T-cell (primary cell): ENCODE measurements around the gene PTPRM. TPM values are rescaled to one million over a fixed set of nuclear protein-coding genes. Genes with fewer than 3 reads are reported as not detected.

ENCODE experiments used
- ATAC-seq, 4 experiments: fragments of 200-7000 bp in 3 of 4; fragments of 150-1000 bp in 1 of 4; cut with Tn5 transposase; replicated peaks in 1 of 4; 1 replicate in 3 of 4; 2 replicates in 1 of 4; pipeline ENCODE4 v1.10.0; 2021; ENCODE audit warnings: moderate library complexity in 3 of 4, mild to moderate bottlenecking in 2 of 4, moderate number of reproducible peaks in 1 of 4
- CTCF ChIA-PET, 2 donors: fragments of 300-600 bp; sonication (Branson Sonifier 250); formaldehyde crosslinking; loops; one replicate each; lab custom pipeline; 2022; ENCODE audit warnings: antibody characterized with exemption in 2 of 2; lab: Charles Lee
- POLR2A ChIA-PET, 2 donors: fragments of 300-600 bp; sonication (Branson Sonifier 250); formaldehyde crosslinking; loops; one replicate each; lab custom pipeline; 2022; ENCODE audit warnings: antibody characterized with exemption in 2 of 2; lab: Charles Lee
- DNase-seq, 35 experiments: peaks; one replicate each; pipeline versions ENCODE4 v3.0.0 to v3.0.0-alpha.2; 2013 to 2023
- H3K27ac ChIP-seq: one replicate; pipeline ENCODE4 v1.5.1; 2013; ENCODE audit warnings: low read length
- H3K27me3 ChIP-seq, 2 experiments: replicated peaks in 1 of 2; 1 replicate in 1 of 2; 2 replicates in 1 of 2; pipeline versions ENCODE4 v1.6.1 to v1.7.0; 2013; ENCODE audit warnings: low read length in 1 of 2, mixed read lengths in 1 of 2; ENCODE audit not compliant: control insufficient read depth in 2 of 2, insufficient read depth in 2 of 2; ENCODE audit errors: extremely low read depth in 1 of 2
- H3K36me3 ChIP-seq, 2 donors: 1 replicate in 1 of 2; 2 replicates in 1 of 2; pipeline versions ENCODE4 v1.6.1 to v1.7.0; 2013; ENCODE audit warnings: low read length in 1 of 2; ENCODE audit not compliant: control insufficient read depth in 2 of 2, insufficient read depth in 1 of 2; ENCODE audit errors: extremely low read depth in 1 of 2
- H3K4me1 ChIP-seq, 2 experiments: 1 replicate in 1 of 2; 2 replicates in 1 of 2; pipeline versions ENCODE4 v1.6.1 to v1.7.0; 2013; ENCODE audit warnings: low read length in 2 of 2, mixed read lengths in 1 of 2; ENCODE audit not compliant: insufficient read depth in 2 of 2, control insufficient read depth in 1 of 2; ENCODE audit errors: extremely low read depth in 1 of 2
- H3K4me3 ChIP-seq, 2 donors: 1 replicate in 1 of 2; 2 replicates in 1 of 2; pipeline versions ENCODE4 v1.5.1 to v1.7.0; 2013; ENCODE audit warnings: mild to moderate bottlenecking in 2 of 2, low read length in 1 of 2, moderate library complexity in 1 of 2; ENCODE audit not compliant: control insufficient read depth in 1 of 2; ENCODE audit errors: extremely low read depth in 1 of 2
- H3K9me3 ChIP-seq: 2 replicates; pipeline ENCODE4 v1.7.0; 2013
- H3K27ac Mint-ChIP-seq, 2 donors: one replicate each; pipeline ENCODE4 v1.8.0; 2020 to 2021; ENCODE audit warnings: mild to moderate bottlenecking in 2 of 2, mixed read lengths in 2 of 2
- H3K27me3 Mint-ChIP-seq, 2 donors: one replicate each; pipeline ENCODE4 v1.8.0; 2021 to 2022; ENCODE audit warnings: mixed read lengths in 2 of 2
- H3K36me3 Mint-ChIP-seq: one replicate; pipeline ENCODE4 v1.8.0; 2021; ENCODE audit warnings: mixed read lengths
- H3K4me1 Mint-ChIP-seq, 3 donors: one replicate each; pipeline ENCODE4 v1.8.0; 2020 to 2022; ENCODE audit warnings: mixed read lengths in 3 of 3, mild to moderate bottlenecking in 1 of 3
- H3K4me3 Mint-ChIP-seq, 3 donors: one replicate each; pipeline ENCODE4 v1.8.0; 2020 to 2022; ENCODE audit warnings: mild to moderate bottlenecking in 3 of 3, mixed read lengths in 3 of 3, moderate library complexity in 3 of 3
- H3K9me3 Mint-ChIP-seq, 3 donors: one replicate each; pipeline ENCODE4 v1.8.0; 2020 to 2022; ENCODE audit warnings: mixed read lengths in 3 of 3
- WGBS: methylation state at CpG from one replicate; pipeline ENCODE4 v1.1.5; 2013; ENCODE audit warnings: missing lambda C conversion rate; ENCODE audit not compliant: insufficient coverage; 5-methylcytosine and 5-hydroxymethylcytosine counted together
- total RNA-seq, 35 experiments: library from RNA in 6 of 35; stranded (reverse) in 6 of 35; fragments of 120-200 nt in 1 of 35; gene quantifications; one replicate each; pipeline versions ENCODE4 v1.2.1 to v1.2.4 and lab custom pipeline; 2013 to 2026

The PTPRM gene
- total RNA-seq, 5 donors from 2014 or later (not counting 1 experiment from before 2014, with no cell fraction given), result 4.1 to 47.4 (median 7.1) TPM

DNA sequence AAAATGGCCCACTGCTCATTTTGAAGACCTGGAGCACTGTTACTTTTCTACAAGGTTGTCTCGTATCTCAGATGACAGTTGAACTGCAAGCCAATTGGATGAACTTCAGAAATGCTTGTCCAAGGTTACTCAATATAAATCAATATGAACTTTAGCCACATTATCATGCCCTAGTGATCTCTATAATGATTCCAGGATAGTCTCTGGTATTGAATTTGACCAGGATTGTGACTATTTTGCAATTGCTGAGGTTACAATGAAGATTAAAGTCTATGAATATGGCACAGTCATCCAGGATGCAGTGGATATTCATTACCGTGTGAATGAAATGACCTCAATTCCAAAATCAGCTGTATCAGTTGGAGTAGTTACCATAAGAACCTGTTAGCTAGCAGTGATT is 846.1 kb downstream of the PTPRM start:
- ChIA-PET CTCF (no interaction called here), POLR2A (no interaction called here)
- 50% methylated on average over 1 of the region's 2 CpGs for WGBS
- ATAC-seq, result no peak
- Histone ChIP-seq H3K27ac (no peak overlapping the region), H3K9me3 (no peaks in the 10 kb centered on the region), H3K4me1 (no peaks in the 10 kb centered on the region), H3K27me3 (peaks cover 0 to 6% of the 10 kb centered on the region in 2 experiments), H3K4me3 (no peak overlapping the region), H3K36me3 (no peaks in the 10 kb centered on the region)
- no peak for DNase-seq
- no peak overlapping the region for H3K4me3 Mint-ChIP-seq
- no peaks in the 10 kb centered on the region for H3K4me1 Mint-ChIP-seq
- H3K27me3 Mint-ChIP-seq, result peaks cover 2 to 6% of the 10 kb centered on the region in 2 donors
- H3K36me3 Mint-ChIP-seq, result no peaks in the 10 kb centered on the region
- H3K9me3 Mint-ChIP-seq, result peaks cover 20 to 41% (median 27%) of the 10 kb centered on the region in 3 donors
- H3K27ac Mint-ChIP-seq, result no peak overlapping the region

DNA sequence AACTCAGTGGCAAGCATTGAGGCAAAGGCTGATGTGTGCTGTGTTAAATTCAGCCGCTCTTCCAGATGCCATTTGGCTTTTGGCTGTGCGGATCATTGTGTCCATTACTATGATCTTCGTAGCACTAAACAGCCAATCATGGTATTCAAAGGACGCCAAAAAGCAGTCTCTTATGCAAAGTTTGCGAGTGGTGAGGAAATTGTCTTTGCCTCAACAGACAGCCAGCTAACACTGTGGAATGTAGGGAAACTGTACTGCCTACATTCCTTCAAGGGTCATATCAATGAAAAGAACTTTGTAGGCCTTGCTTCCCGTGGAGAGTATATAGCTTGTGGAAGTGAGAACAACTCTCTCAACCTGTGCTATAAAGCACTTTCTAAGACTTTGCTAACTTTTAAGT is 846.6 kb downstream of the PTPRM start:
- H3K27ac Mint-ChIP-seq, result no peak overlapping the region
- H3K36me3 ChIP-seq, result no peaks in the 10 kb centered on the region
- WGBS, result 79% methylated on average over 2 of the region's 6 CpGs
- no peak for ATAC-seq
- peaks cover 20 to 41% (median 27%) of the 10 kb centered on the region in 3 donors for H3K9me3 Mint-ChIP-seq
- H3K27me3 Mint-ChIP-seq, result peaks cover 2 to 6% of the 10 kb centered on the region in 2 donors
- no peak overlapping the region for H3K4me3 Mint-ChIP-seq
- H3K4me1 Mint-ChIP-seq, result no peaks in the 10 kb centered on the region
- H3K27me3 ChIP-seq, result peaks cover 0 to 6% of the 10 kb centered on the region in 2 experiments
- no peaks in the 10 kb centered on the region for H3K4me1 ChIP-seq
- no peaks in the 10 kb centered on the region for H3K9me3 ChIP-seq
- H3K4me3 ChIP-seq, result no peak overlapping the region
- ChIA-PET POLR2A (no interaction called here), CTCF (no interaction called here)
- no peaks in the 10 kb centered on the region for H3K36me3 Mint-ChIP-seq
- no peak overlapping the region for H3K27ac ChIP-seq
- no peak for DNase-seq

DNA sequence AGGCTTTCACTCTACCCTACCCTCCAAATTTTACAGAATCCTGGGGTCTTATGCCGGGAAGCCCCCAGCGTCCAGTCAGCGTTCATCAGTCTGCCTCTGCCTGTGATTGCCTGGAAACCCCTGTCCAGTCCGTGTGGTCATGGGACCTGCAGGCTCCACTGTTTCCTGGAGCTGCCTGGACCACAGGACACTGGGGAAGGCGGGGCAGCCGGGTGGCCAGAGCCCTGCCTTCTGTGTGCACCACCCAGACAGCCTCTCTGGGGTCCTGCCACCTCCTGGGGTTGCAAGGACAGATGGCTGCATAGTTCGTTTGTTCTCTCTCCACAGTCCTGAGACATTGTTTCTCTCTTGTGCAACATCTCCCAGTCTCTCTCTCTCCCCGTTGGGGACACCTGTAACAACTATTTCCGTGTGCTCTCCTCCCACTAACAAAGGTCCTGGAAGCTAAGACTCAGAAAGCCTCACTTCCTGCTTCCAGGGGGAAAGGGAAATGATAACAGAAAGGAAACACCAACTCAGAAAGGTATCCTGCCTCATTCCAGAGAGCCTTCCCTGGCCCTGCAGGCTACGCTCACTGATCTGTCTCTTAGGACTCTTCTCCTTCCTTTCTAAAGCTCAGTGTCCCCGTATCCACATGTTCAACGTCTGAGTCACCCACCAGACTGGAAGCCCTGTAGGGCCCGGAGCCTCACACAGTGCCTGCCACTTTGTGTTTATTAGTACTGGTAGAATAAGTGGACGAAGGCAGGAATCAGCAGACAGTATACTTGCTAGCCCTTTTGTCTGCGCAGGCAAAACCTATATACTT is 849.3 kb downstream of the PTPRM start:
- H3K4me1 ChIP-seq, result no peaks in the 10 kb centered on the region

DNA sequence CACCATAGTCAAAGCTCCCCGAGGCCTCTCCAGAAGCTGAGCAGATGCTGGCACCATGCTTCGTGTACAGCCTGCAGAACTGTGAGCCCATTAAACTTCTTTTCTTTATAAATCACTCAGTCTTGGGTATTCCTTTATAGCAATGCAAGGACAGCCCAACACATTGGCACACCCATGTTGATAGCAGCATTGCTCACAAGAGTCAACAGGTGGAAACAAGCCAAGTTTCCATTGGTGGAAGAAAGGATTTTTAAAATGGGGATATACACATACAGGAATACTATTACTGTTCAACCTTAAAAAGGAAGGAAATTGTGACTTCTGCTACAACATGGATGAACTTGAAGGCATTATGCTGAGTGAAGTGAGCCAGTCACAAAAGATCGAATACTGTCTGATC is 855.3 kb downstream of the PTPRM start:
- Histone ChIP-seq H3K4me1 (no peaks in the 10 kb centered on the region), H3K36me3 (no peaks in the 10 kb centered on the region), H3K9me3 (no peaks in the 10 kb centered on the region), H3K27me3 (no peaks in the 10 kb centered on the region), H3K4me3 (no peak overlapping the region), H3K27ac (no peak overlapping the region)
- ATAC-seq (no peak), DNase-seq (no peak)
- WGBS, result 84% methylated on average over 3 of the region's 3 CpGs
- ChIA-PET CTCF (no interaction called here), POLR2A (no interaction called here)
- H3K4me1 Mint-ChIP-seq, result no peaks in the 10 kb centered on the region
- H3K36me3 Mint-ChIP-seq, result no peaks in the 10 kb centered on the region
- peaks cover 0 to 3% (median 0%) of the 10 kb centered on the region in 3 donors for H3K9me3 Mint-ChIP-seq
- no peak overlapping the region for H3K27ac Mint-ChIP-seq
- no peaks in the 10 kb centered on the region for H3K27me3 Mint-ChIP-seq
- no peak overlapping the region for H3K4me3 Mint-ChIP-seq

More for the DNA sequence above, 849.3 kb downstream of the PTPRM start:
- no peaks in the 10 kb centered on the region for H3K36me3 ChIP-seq
- no peak overlapping the region for H3K27ac ChIP-seq
- ATAC-seq, result no peak
- ChIA-PET CTCF (no interaction called here), POLR2A (no interaction called here)
- Mint-ChIP-seq H3K4me3 (no peak overlapping the region), H3K36me3 (no peaks in the 10 kb centered on the region), H3K27ac (no peak overlapping the region), H3K4me1 (no peaks in the 10 kb centered on the region), H3K9me3 (peaks cover 7 to 20% (median 17%) of the 10 kb centered on the region in 3 donors), H3K27me3 (peaks cover 2 to 6% of the 10 kb centered on the region in 2 donors)
- H3K27me3 ChIP-seq, result peaks cover 0 to 6% of the 10 kb centered on the region in 2 experiments
- H3K9me3 ChIP-seq, result no peaks in the 10 kb centered on the region
- 66% methylated on average over 9 of the region's 15 CpGs for WGBS
- no peak for DNase-seq
- no peak overlapping the region for H3K4me3 ChIP-seq

DNA sequence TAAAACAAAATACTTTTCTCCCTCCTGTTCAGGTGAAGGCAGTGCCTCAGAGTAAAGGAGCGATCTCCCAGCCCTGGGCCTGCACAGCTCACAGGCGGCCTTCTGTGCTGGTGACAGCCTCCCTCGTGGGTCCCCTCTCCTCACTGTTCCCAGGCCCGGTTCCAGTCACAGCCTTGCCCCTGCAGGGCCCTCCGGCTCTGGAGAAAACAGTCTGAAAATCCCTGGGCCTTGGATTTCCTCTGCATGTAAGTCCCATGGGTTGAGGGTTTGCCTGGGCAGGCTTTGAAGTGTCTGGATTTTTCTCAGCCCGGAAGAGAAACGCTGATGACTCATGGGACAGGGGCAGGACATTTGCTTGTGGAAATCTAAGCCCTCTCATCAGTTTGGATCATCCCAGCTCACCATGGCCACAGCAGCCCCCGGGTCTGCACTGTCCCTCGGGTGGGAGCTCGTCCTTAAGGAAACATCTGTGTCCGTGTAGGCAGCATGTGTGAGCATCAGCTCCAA is 856.0 kb downstream of the PTPRM start:
- DNase-seq, result no peak
- ATAC-seq, result no peak
- H3K4me3 Mint-ChIP-seq, result no peak overlapping the region
- H3K27me3 ChIP-seq, result no peaks in the 10 kb centered on the region
- H3K4me1 Mint-ChIP-seq, result no peaks in the 10 kb centered on the region
- no peaks in the 10 kb centered on the region for H3K9me3 ChIP-seq
- POLR2A ChIA-PET, result no interaction called here
- H3K36me3 Mint-ChIP-seq, result no peaks in the 10 kb centered on the region
- H3K27ac ChIP-seq, result no peak overlapping the region
- peaks cover 0 to 4% (median 0%) of the 10 kb centered on the region in 3 donors for H3K9me3 Mint-ChIP-seq
- no peaks in the 10 kb centered on the region for H3K4me1 ChIP-seq
- H3K27me3 Mint-ChIP-seq, result no peaks in the 10 kb centered on the region
- CTCF ChIA-PET, result no interaction called here
- H3K36me3 ChIP-seq, result no peaks in the 10 kb centered on the region
- H3K4me3 ChIP-seq, result no peak overlapping the region
- H3K27ac Mint-ChIP-seq, result no peak overlapping the region
- WGBS, result 76% methylated on average over 7 of the region's 11 CpGs

DNA sequence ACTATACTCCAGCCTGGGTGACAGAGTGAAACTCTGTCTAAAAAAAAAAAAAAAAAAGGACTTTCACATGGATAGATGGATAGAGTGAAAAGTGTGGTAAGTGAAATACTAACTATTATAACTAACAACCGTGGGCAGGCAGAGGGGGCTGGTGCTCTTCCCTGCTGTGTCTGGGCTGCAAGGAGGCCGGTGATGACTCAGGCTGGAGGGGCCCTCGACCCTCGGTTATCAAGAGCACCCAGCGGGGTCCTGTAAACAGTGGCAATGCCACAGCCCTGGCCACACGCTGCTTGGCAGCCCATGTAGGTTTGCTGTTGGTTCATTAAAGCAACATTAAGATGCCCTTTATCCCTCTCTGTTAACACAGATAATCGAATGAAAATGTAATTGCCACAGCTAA is 857.4 kb downstream of the PTPRM start:
- H3K4me3 ChIP-seq, result no peak overlapping the region
- no peaks in the 10 kb centered on the region for H3K27me3 Mint-ChIP-seq
- WGBS, result 74% methylated on average over 6 of the region's 7 CpGs
- no peaks in the 10 kb centered on the region for H3K4me1 ChIP-seq
- POLR2A ChIA-PET, result no interaction called here
- H3K27ac Mint-ChIP-seq, result no peak overlapping the region
- no peak for ATAC-seq
- H3K4me1 Mint-ChIP-seq, result no peaks in the 10 kb centered on the region
- no peak overlapping the region for H3K27ac ChIP-seq
- no peak overlapping the region for H3K4me3 Mint-ChIP-seq
- H3K9me3 Mint-ChIP-seq, result peaks cover 0 to 4% (median 0%) of the 10 kb centered on the region in 3 donors
- no peaks in the 10 kb centered on the region for H3K9me3 ChIP-seq
- H3K27me3 ChIP-seq, result no peaks in the 10 kb centered on the region
- no peaks in the 10 kb centered on the region for H3K36me3 Mint-ChIP-seq
- no peak for DNase-seq
- no peaks in the 10 kb centered on the region for H3K36me3 ChIP-seq
- CTCF ChIA-PET, result no interaction called here
